ENCODE results near the gene SPOCK2.

The SPOCK2 gene

GRCh38 chr10:72009425-72010081 is 78.8 kb downstream of the SPOCK2 start:
- peak; percentile 98 for DNase-seq (ENCODE audit: low read depth)

- no peak for DNase-seq (ENCODE audit: low read depth)
These were observed 79.3 kb downstream of the SPOCK2 start for GRCh38 chr10:72009051-72009424.
